HepG2 (cell line): ENCODE measurements around the gene ELP5. TPM values are rescaled to one million over a fixed set of nuclear protein-coding genes. Genes with fewer than 3 reads are reported as not detected.
A peak's percentile ranks its signal among the peaks of the same experiment; 100 is the strongest.

Experiments
- ATF7 ChIP-seq, 2 experiments: fragments of 450-650 bp in 1 of 2; sonication (generic) in 1 of 2; formaldehyde crosslinking in 1 of 2; IDR thresholded peaks; 2 replicates each; pipeline versions ENCODE4 v1.4.0 to v1.6.1; 2016 to 2020; ENCODE audit warnings: antibody characterized with exemption in 1 of 2, mild to moderate bottlenecking in 1 of 2, missing genetic modification reagents in 1 of 2
- CHD2 ChIP-seq: IDR thresholded peaks from 2 replicates; pipeline ENCODE4 v1.6.1; 2011; ENCODE audit warnings: low read depth, low read length, improper control_type of control experiment
- EEA1 ChIP-seq: sonication (generic); formaldehyde crosslinking; IDR thresholded peaks from 2 replicates; pipeline ENCODE4 v1.5.1; 2020; ENCODE audit warnings: mild to moderate bottlenecking, missing genetic modification reagents, borderline replicate concordance
- HES4 ChIP-seq: sonication (generic); formaldehyde crosslinking; IDR thresholded peaks from 2 replicates; pipeline ENCODE4 v1.9.0; 2021; ENCODE audit warnings: mild to moderate bottlenecking, missing genetic modification reagents, borderline replicate concordance
- NFKB2 ChIP-seq: sonication (generic); formaldehyde crosslinking; IDR thresholded peaks from 2 replicates; pipeline ENCODE4 v1.4.0; 2020; ENCODE audit warnings: missing genetic modification reagents, borderline replicate concordance
- PCBP1 ChIP-seq: fragments of 200-400 bp; formaldehyde crosslinking; IDR thresholded peaks from 2 replicates; pipeline ENCODE4 v1.6.1; 2017; ENCODE audit warnings: mild to moderate bottlenecking, low read depth, low read length, borderline replicate concordance
- PHF21A ChIP-seq: sonication (generic); formaldehyde crosslinking; IDR thresholded peaks from 2 replicates; pipeline ENCODE4 v1.5.0; 2020; ENCODE audit warnings: mild to moderate bottlenecking, missing genetic modification reagents
- U2AF1 ChIP-seq: fragments of 200-400 bp; formaldehyde crosslinking; optimal IDR thresholded peaks from 2 replicates; pipeline ENCODE3; 2017; ENCODE audit warnings: mild to moderate bottlenecking, low read depth, low read length
- ZBTB1 ChIP-seq: sonication (generic); formaldehyde crosslinking; IDR thresholded peaks from 2 replicates; pipeline ENCODE4 v1.4.0; 2020; ENCODE audit warnings: missing genetic modification reagents, borderline replicate concordance
- ZNF432 ChIP-seq: sonication (generic); formaldehyde crosslinking; IDR thresholded peaks from 2 replicates; pipeline ENCODE4 v1.5.0; 2020; ENCODE audit warnings: missing genetic modification reagents, mild to moderate bottlenecking, borderline replicate concordance
- ZNF616 ChIP-seq: sonication (generic); formaldehyde crosslinking; IDR thresholded peaks from 2 replicates; pipeline ENCODE4 v1.5.0; 2020; ENCODE audit warnings: low read depth, mild to moderate bottlenecking, missing genetic modification reagents
- ZNF850 ChIP-seq: sonication (generic); formaldehyde crosslinking; conservative IDR thresholded peaks from 2 replicates; pipeline ENCODE4 v1.9.0; 2021; ENCODE audit warnings: mild to moderate bottlenecking, missing genetic modification reagents
- ZSCAN31 ChIP-seq: sonication (generic); formaldehyde crosslinking; IDR thresholded peaks from 2 replicates; pipeline ENCODE4 v1.5.0; 2020; ENCODE audit warnings: low read depth, mild to moderate bottlenecking, missing genetic modification reagents
- polyA plus RNA-seq, 8 experiments: library from polyadenylated mRNA; depleted of rRNA in 3 of 8; stranded (reverse) in 7 of 8; unstranded in 1 of 8; fragments of >200 nt; fragmentation: Illumina TruSeq in 4 of 8; extraction: Trizol in 4 of 8; gene quantifications; 2 replicates each; pipeline versions ENCODE4 v1.2.1 to v1.2.3, GENCODE V29; 2011 to 2016; ENCODE audit warnings: low read depth in 4 of 8, missing spikeins in 1 of 8, mixed read lengths in 1 of 8; ENCODE audit not compliant: insufficient read depth in 1 of 8
- total RNA-seq, 5 experiments: library from RNA; depleted of rRNA; stranded (reverse); fragments of >200 nt; fragmentation: Illumina TruSeq; extraction: Trizol; gene quantifications; 2 replicates each; pipeline ENCODE4 v1.2.3, GENCODE V29; 2016; ENCODE audit warnings: low read depth in 1 of 5
- TF ChIP-seq, protein P1 (sequence below): sonication (generic); formaldehyde crosslinking; IDR thresholded peaks from 2 replicates; pipeline ENCODE4 v1.5.0; 2020; ENCODE audit warnings: mild to moderate bottlenecking, missing genetic modification reagents, borderline replicate concordance
- TF ChIP-seq, protein P2 (sequence below): sonication (generic); formaldehyde crosslinking; IDR thresholded peaks from 2 replicates; pipeline ENCODE4 v1.4.0; 2020; ENCODE audit warnings: mild to moderate bottlenecking, missing genetic modification reagents, borderline replicate concordance
- TF ChIP-seq, protein P3 (sequence below): sonication (generic); formaldehyde crosslinking; IDR thresholded peaks from 2 replicates; pipeline ENCODE4 v1.8.1; 2023; ENCODE audit warnings: mild to moderate bottlenecking, missing genetic modification reagents

The ELP5 gene
- total and polyA plus RNA-seq, 2 of the 13 experiments (the other 11 are each of a cell fraction or from before 2014, with no cell fraction given), result 67.6 to 69.8 TPM

DNA sequence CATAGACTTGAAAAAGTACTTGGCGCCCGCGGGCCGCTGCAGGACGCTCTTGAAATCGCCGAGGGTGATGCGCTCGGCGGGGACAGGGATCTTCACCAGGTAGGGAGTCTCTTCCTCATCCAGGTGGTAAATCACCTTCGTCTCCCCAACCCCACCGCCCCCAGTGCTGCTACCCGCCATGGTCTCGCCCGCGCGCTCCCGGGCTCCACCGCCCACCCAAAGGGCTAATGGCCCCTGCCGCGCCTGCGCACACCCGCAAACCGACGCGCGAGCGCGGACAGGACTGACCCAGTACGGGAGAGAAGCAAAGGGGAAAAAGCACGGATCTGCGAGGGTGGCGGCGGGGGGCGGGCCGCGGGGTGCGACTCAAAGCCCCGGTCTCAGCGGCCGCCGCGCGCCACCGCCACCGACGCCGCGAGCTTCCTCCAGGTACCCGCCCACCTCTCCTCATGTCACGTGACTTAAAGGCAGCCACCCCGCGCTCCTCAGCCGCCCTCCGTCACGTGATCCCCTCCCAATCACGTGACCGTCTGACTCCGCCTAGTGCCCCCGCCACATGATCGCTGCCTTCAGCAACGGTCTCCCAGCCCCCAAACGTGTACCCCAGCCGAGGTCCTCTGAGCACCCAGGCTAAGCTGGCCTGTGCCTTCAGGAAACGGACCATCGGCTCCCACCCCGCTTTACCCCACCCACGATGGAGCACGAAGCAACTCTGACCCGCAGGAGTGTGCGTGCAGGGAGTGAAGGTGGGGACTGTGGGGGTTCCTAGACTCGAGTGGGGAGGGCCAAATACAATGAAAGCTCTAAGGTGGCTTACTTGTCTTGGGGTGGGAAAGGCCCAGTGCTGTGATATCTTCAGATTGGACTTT lies 17.7 kb upstream of the ELP5 start, which contains the start of gene DVL2 (continued):
- no peak for TF ChIP-seq ZNF850 (CRISPR knock-in tag)
- peak; percentile 91; the same call in 1 of the 2 replicates for TF ChIP-seq PCBP1
- no peak; the same call in 1 of the 2 replicates for TF ChIP-seq PHF21A (CRISPR knock-in tag)
- TF ChIP-seq HES4 (CRISPR knock-in tag), result 0 out of 2 replicates have a peak, but pooled peaks have one; percentile 32
- no peak for TF ChIP-seq ZNF432 (CRISPR knock-in tag)
- 0 out of 2 replicates have a peak, but pooled peaks have one; percentile 46 for TF ChIP-seq ZNF616 (CRISPR knock-in tag)
- TF ChIP-seq, protein P1, sequence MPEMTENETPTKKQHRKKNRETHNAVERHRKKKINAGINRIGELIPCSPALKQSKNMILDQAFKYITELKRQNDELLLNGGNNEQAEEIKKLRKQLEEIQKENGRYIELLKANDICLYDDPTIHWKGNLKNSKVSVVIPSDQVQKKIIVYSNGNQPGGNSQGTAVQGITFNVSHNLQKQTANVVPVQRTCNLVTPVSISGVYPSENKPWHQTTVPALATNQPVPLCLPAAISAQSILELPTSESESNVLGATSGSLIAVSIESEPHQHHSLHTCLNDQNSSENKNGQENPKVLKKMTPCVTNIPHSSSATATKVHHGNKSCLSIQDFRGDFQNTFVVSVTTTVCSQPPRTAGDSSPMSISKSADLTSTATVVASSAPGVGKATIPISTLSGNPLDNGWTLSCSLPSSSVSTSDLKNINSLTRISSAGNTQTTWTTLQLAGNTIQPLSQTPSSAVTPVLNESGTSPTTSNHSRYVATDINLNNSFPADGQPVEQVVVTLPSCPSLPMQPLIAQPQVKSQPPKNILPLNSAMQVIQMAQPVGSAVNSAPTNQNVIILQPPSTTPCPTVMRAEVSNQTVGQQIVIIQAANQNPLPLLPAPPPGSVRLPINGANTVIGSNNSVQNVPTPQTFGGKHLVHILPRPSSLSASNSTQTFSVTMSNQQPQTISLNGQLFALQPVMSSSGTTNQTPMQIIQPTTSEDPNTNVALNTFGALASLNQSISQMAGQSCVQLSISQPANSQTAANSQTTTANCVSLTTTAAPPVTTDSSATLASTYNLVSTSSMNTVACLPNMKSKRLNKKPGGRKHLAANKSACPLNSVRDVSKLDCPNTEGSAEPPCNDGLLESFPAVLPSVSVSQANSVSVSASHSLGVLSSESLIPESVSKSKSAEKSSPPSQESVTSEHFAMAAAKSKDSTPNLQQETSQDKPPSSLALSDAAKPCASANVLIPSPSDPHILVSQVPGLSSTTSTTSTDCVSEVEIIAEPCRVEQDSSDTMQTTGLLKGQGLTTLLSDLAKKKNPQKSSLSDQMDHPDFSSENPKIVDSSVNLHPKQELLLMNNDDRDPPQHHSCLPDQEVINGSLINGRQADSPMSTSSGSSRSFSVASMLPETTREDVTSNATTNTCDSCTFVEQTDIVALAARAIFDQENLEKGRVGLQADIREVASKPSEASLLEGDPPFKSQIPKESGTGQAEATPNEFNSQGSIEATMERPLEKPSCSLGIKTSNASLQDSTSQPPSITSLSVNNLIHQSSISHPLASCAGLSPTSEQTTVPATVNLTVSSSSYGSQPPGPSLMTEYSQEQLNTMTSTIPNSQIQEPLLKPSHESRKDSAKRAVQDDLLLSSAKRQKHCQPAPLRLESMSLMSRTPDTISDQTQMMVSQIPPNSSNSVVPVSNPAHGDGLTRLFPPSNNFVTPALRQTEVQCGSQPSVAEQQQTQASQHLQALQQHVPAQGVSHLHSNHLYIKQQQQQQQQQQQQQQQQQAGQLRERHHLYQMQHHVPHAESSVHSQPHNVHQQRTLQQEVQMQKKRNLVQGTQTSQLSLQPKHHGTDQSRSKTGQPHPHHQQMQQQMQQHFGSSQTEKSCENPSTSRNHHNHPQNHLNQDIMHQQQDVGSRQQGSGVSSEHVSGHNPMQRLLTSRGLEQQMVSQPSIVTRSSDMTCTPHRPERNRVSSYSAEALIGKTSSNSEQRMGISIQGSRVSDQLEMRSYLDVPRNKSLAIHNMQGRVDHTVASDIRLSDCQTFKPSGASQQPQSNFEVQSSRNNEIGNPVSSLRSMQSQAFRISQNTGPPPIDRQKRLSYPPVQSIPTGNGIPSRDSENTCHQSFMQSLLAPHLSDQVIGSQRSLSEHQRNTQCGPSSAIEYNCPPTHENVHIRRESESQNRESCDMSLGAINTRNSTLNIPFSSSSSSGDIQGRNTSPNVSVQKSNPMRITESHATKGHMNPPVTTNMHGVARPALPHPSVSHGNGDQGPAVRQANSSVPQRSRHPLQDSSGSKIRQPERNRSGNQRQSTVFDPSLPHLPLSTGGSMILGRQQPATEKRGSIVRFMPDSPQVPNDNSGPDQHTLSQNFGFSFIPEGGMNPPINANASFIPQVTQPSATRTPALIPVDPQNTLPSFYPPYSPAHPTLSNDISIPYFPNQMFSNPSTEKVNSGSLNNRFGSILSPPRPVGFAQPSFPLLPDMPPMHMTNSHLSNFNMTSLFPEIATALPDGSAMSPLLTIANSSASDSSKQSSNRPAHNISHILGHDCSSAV (CRISPR knock-in tag), result no peak
- TF ChIP-seq ZBTB1 (CRISPR knock-in tag), result no peak
- TF ChIP-seq CHD2, result no peak
- no peak for TF ChIP-seq U2AF1
- TF ChIP-seq ATF7 (IDR thresholded peaks at IDR 0.05), result no peak
- peak; percentile 53; the same call in 1 of the 2 replicates for TF ChIP-seq ATF7 (CRISPR knock-in tag; IDR thresholded peaks at IDR 0.05)
- no peak for TF ChIP-seq EEA1 (CRISPR knock-in tag)
- TF ChIP-seq, protein P2, sequence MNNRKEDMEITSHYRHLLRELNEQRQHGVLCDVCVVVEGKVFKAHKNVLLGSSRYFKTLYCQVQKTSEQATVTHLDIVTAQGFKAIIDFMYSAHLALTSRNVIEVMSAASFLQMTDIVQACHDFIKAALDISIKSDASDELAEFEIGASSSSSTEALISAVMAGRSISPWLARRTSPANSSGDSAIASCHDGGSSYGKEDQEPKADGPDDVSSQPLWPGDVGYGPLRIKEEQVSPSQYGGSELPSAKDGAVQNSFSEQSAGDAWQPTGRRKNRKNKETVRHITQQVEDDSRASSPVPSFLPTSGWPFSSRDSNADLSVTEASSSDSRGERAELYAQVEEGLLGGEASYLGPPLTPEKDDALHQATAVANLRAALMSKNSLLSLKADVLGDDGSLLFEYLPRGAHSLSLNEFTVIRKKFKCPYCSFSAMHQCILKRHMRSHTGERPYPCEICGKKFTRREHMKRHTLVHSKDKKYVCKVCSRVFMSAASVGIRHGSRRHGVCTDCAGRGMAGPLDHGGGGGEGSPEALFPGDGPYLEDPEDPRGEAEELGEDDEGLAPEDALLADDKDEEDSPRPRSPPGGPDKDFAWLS (CRISPR knock-in tag), result no peak
- TF ChIP-seq NFKB2 (CRISPR knock-in tag), result peak; percentile 78; the same call in 1 of the 2 replicates
- TF ChIP-seq, protein P3, sequence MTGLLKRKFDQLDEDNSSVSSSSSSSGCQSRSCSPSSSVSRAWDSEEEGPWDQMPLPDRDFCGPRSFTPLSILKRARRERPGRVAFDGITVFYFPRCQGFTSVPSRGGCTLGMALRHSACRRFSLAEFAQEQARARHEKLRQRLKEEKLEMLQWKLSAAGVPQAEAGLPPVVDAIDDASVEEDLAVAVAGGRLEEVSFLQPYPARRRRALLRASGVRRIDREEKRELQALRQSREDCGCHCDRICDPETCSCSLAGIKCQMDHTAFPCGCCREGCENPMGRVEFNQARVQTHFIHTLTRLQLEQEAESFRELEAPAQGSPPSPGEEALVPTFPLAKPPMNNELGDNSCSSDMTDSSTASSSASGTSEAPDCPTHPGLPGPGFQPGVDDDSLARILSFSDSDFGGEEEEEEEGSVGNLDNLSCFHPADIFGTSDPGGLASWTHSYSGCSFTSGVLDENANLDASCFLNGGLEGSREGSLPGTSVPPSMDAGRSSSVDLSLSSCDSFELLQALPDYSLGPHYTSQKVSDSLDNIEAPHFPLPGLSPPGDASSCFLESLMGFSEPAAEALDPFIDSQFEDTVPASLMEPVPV (CRISPR knock-in tag), result peak; percentile 89
- no peak; the same call in 1 of the 2 replicates for TF ChIP-seq ZSCAN31
